ENCODE measurements around the gene RS1.

Gene RS1

DNA sequence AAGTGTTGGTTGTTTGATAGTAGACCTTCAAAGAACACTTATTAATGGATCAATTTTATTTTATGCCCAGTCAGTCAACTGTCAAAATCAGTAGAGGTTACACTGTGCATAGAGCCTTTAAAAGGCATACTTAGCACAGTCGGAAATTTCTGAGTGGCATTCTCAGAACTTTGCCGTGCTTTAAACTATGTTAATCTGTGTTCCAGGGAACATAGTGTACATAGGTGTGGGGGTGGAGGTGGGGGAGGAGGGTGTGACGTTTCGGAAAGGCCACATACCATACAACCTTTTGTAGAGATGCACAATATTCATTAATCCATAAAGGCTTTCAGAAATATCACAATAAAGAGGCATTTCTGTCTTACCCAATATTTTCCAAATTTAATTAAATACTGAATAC, 75.8 kb downstream of the RS1 start:
- no peak for DNase-seq

DNA sequence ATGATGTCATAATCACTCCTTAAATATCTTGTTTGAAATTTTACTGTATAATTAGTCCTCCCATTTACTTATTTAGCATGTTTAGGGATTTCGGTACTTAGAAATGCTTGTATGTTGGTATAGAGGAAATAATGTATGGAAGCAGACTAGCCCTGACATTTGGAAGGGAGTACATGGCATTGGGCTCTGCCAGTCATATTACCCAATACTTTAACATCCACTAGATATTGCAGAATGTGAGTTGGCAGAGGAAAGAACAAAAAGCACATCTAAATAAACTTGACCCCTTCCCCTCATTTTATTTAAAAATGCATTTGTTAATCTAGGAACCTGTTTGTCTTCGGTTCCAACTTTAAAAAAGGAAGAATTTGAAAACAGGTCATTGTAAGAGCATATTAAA, 77.8 kb downstream of the RS1 start:
- no peak for DNase-seq

DNA sequence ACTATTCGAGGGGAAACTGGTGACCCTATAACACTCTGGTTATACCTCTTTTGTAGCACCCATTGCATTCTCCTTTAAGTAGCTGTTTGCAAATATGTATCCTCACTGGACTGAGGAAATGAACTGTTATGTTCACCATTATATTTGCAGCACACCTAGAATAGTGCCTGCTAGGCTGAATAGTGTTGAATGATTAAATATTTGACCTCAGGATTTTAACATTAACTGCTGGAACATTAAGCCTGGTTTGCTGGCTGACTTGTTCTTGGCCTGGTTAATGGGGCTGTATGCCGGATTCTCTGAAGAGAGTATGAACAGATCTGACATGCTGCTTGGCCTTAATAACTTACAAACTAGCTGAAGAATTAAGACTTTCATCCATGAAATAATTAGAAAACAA, 80.1 kb downstream of the RS1 start:
- DNase-seq, result no peak

All from stimulated activated CD4-positive, alpha-beta T cell treated with anti-CD3 and anti-CD28 coated beads, Interleukin-4, amount 100 ng/mL, for 24 hours (primary cell).